Heart left ventricle (tissue), 13 donors: ENCODE data around the gene GLT6D1.

ENCODE experiments used
- CTCF ChIP-seq, 12 donors: fragments of 200-600 bp; sonication (generic) in 4 of 12; IDR thresholded peaks; one replicate each; pipeline versions ENCODE4 v1.5.0 to v1.8.0; 2018 to 2022; ENCODE audit warnings: antibody characterized with exemption in 12 of 12, mild to moderate bottlenecking in 5 of 12
- POLR2A ChIP-seq, 2 donors: fragments of 450-650 bp; IDR thresholded peaks; one replicate each; pipeline ENCODE4 v1.6.1; 2017; ENCODE audit warnings: antibody characterized with exemption in 2 of 2, mild to moderate bottlenecking in 2 of 2, moderate library complexity in 2 of 2
- donor health status: ischemic (EF 13 %, LVEDD 7.1; RV severe dilation, severe dysfunction).
- donor health status: DM: no; HTN: yes; CAD: no.
- donor health status: DM: no; HTN: no; CAD: no.
- donor health status: ischemic (EF 25% LVEDD 6.9; RV normal size, moderate dysfunction).
- donor health status: ischemic (EF 25% LVEDD 5.7; RV mildly dilated, moderate dysfunction).
- donor health status: ischemic (EF 35%, LVEDD 5.7; RV mildly dilated, moderate dysfunction).
- donor health status: nonischemic (EF 11% LVEDD 7.7; RV severe dilation, severe dysfunction).
- donor health status: DM: yes; HTN: yes; CAD: no.
- donor health status: PGD.
- donor health status: ischemic (EF 29% LVEDD 5.4; RV normal size, mild dysfunction).
- donor health status: nonischemic (EF 23%, LVEDD 6.1; RV moderate dilation, normal function).

- no peak for TF ChIP-seq CTCF (IDR thresholded peaks at IDR 0.05)
- no peak for TF ChIP-seq POLR2A (IDR thresholded peaks at IDR 0.05)
Measured at GRCh38 chr9:135674977-135675376, 35.6 kb upstream of the GLT6D1 start.
